Right ventricle myocardium superior (tissue), 1 donor: ENCODE data around the gene HELB. TPM values are rescaled to one million over a fixed set of nuclear protein-coding genes. Genes with fewer than 3 reads are reported as not detected.
A peak's percentile ranks its signal among the peaks of the same experiment; 100 is the strongest.

Source experiments
- ATAC-seq: fragments of 200-7000 bp; cut with Tn5 transposase; one replicate; pipeline ENCODE4 v1.9.1; 2020; ENCODE audit warnings: mild to moderate bottlenecking; ENCODE audit not compliant: poor library complexity
- DNase-seq: peaks from one replicate; pipeline ENCODE4 v3.0.0-alpha.2; 2020
- intact Hi-C: fragments of 100-400 bp; cut with DNase I; formaldehyde crosslinking; loops from one replicate; pipeline ENCODE4 v1.11.2; 2022
- total RNA-seq: library from RNA; stranded (reverse); fragmentation: NEBNext Ultra II Directional; extraction: Animal tissue kit (Norgen Biotek cat#: 25700); gene quantifications from one replicate; pipeline ENCODE4 v1.2.1, GENCODE V29; 2021
- donor health status: DM: no; HTN: yes; CAD: no; lungs with severe emphysema.

HELB gene
- total RNA-seq, 1 donor from 2014 or later: 0.81 TPM

GRCh38 chr12:66345212-66345611 is 42.9 kb downstream of the HELB start:
- no peak for DNase-seq
- no peak for ATAC-seq
- intact Hi-C loops: no loop called here

- DNase-seq (no peak), ATAC-seq (no peak)
- intact Hi-C loops: no loop called here
These were observed 43.7 kb downstream of the HELB start for GRCh38 chr12:66345956-66346355.

- intact Hi-C loops: no loop called here
- ATAC-seq: no peak
- no peak for DNase-seq
These were observed 49.0 kb downstream of the HELB start for GRCh38 chr12:66351301-66351700.

GRCh38 chr12:66352197-66352596 is 49.9 kb downstream of the HELB start:
- ATAC-seq (peak; percentile 53), DNase-seq (no peak)
- intact Hi-C loops: no loop called here

- no peak for ATAC-seq
- DNase-seq: no peak
- intact Hi-C loops: no loop called here
These were observed 50.6 kb downstream of the HELB start for GRCh38 chr12:66352899-66353298.

GRCh38 chr12:66354291-66354690 is 52.0 kb downstream of the HELB start:
- no peak for ATAC-seq
- intact Hi-C loops: no loop called here
- DNase-seq: no peak

GRCh38 chr12:66359300-66359699 is 57.0 kb downstream of the HELB start:
- intact Hi-C loops: no loop called here
- DNase-seq: no peak
- ATAC-seq: no peak

GRCh38 chr12:66361703-66362102 is 59.4 kb downstream of the HELB start:
- DNase-seq (no peak), ATAC-seq (no peak)
- intact Hi-C loops: no loop called here

- ATAC-seq (no peak), DNase-seq (no peak)
- intact Hi-C loops: no loop called here
These were observed 63.6 kb downstream of the HELB start for GRCh38 chr12:66365718-66366490.

GRCh38 chr12:66367015-66367667 is 64.8 kb downstream of the HELB start:
- intact Hi-C loops: no loop called here
- DNase-seq: no peak
- no peak for ATAC-seq

- ATAC-seq: no peak
- no peak for DNase-seq
- intact Hi-C loops: no loop called here
These were observed 69.7 kb downstream of the HELB start for GRCh38 chr12:66371982-66372381.

- intact Hi-C loops: no loop called here
- no peak for ATAC-seq
- DNase-seq: no peak
These were observed 73.3 kb downstream of the HELB start for GRCh38 chr12:66375560-66375959.

GRCh38 chr12:66379616-66380015 is 77.3 kb downstream of the HELB start:
- DNase-seq: no peak
- intact Hi-C loops: no loop called here
- ATAC-seq: no peak

GRCh38 chr12:66380769-66381535 is 78.7 kb downstream of the HELB start:
- ATAC-seq (no peak), DNase-seq (no peak)
- intact Hi-C loops: no loop called here

- intact Hi-C loops: no loop called here
These were observed 84.8 kb downstream of the HELB start for GRCh38 chr12:66387117-66387516.

More at GRCh38 chr12:66387117-66387516, 84.8 kb downstream of the HELB start:
- DNase-seq: no peak
- no peak for ATAC-seq

Other genes starting within 250 kb of the HELB start
- 14.8 TPM for gene LLPH, start 171.7 kb upstream of the HELB start, total RNA-seq
- gene TMBIM4, start 132.5 kb upstream of the HELB start, total RNA-seq: 60.8 TPM
- 4.0 TPM for gene IRAK3, start 113.3 kb upstream of the HELB start, total RNA-seq